NOMO-1 treated with dmso at 0.1 percent for 144 hours (cell line): ENCODE results near the gene HPSE2.

Experiments used
- DNase-seq: peaks from one replicate; lab custom pipeline; 2025; ENCODE audit not compliant: unreplicated experiment; lab: John Stamatoyannopoulos, UW

Gene HPSE2

GRCh38 chr10:98855403-98856189, 380.1 kb downstream of the HPSE2 start:
- DNase-seq, result no peak

- no peak for DNase-seq
Measured at GRCh38 chr10:98852686-98853085, 383.0 kb downstream of the HPSE2 start.

- no peak for DNase-seq
Measured at GRCh38 chr10:98848361-98848760, 387.3 kb downstream of the HPSE2 start.

- no peak for DNase-seq
Measured at GRCh38 chr10:98846787-98847186, 388.9 kb downstream of the HPSE2 start.

GRCh38 chr10:98833542-98833941, 402.1 kb downstream of the HPSE2 start:
- no peak for DNase-seq

- DNase-seq, result no peak
Measured at GRCh38 chr10:98832738-98833137, 402.9 kb downstream of the HPSE2 start.

GRCh38 chr10:98832196-98832595, 403.5 kb downstream of the HPSE2 start:
- DNase-seq, result no peak

GRCh38 chr10:98831391-98831790, 404.3 kb downstream of the HPSE2 start:
- no peak for DNase-seq

- no peak for DNase-seq
Measured at GRCh38 chr10:98825741-98826140, 409.9 kb downstream of the HPSE2 start.

GRCh38 chr10:98817396-98817795, 418.3 kb downstream of the HPSE2 start:
- DNase-seq, result no peak

GRCh38 chr10:98815039-98815885, 420.4 kb downstream of the HPSE2 start:
- DNase-seq, result no peak

GRCh38 chr10:98814470-98814869, 421.2 kb downstream of the HPSE2 start:
- no peak for DNase-seq

GRCh38 chr10:98808282-98808892, 427.3 kb downstream of the HPSE2 start:
- DNase-seq, result no peak

- DNase-seq, result no peak
Measured at GRCh38 chr10:98800263-98800662, 435.4 kb downstream of the HPSE2 start.

GRCh38 chr10:98795467-98795866, 440.2 kb downstream of the HPSE2 start:
- DNase-seq, result no peak

GRCh38 chr10:98790817-98791216, 444.8 kb downstream of the HPSE2 start:
- no peak for DNase-seq

GRCh38 chr10:98778277-98778759, 457.3 kb downstream of the HPSE2 start:
- no peak for DNase-seq

- DNase-seq, result no peak
Measured at GRCh38 chr10:98758463-98758862, 477.2 kb downstream of the HPSE2 start.

GRCh38 chr10:98748298-98748697, 487.4 kb downstream of the HPSE2 start:
- no peak for DNase-seq

GRCh38 chr10:98745645-98746044, 490.0 kb downstream of the HPSE2 start:
- DNase-seq, result no peak

GRCh38 chr10:98720551-98720950, 515.1 kb downstream of the HPSE2 start:
- no peak for DNase-seq

- no peak for DNase-seq
Measured at GRCh38 chr10:98713586-98713985, 522.1 kb downstream of the HPSE2 start.
